C4-2B (cell line): ENCODE data around the gene OPCML.

Experiments used
- CTCF ChIP-seq: fragments of 450-650 bp; conservative IDR thresholded peaks from 2 replicates; pipeline ENCODE4 v1.5.1; 2017; ENCODE audit warnings: mild to moderate bottlenecking
- ZFX ChIP-seq: fragments of 450-650 bp; IDR thresholded peaks from 2 replicates; pipeline ENCODE4 v1.6.1; 2017

- no peak for TF ChIP-seq CTCF
- TF ChIP-seq ZFX: no peak
Measured at GRCh38 chr11:132620423-132620822, 911.9 kb downstream of the OPCML start.
